Ishikawa (cell line): ENCODE results near the gene SHISA4.

Experiments used
- CEBPB ChIP-seq: IDR thresholded peaks from 2 replicates; pipeline ENCODE4 v1.6.1; 2012
- CREB1 ChIP-seq: IDR thresholded peaks from 2 replicates; pipeline ENCODE4 v1.6.1; 2012; ENCODE audit warnings: low read depth
- EP300 ChIP-seq: IDR thresholded peaks from 2 replicates; pipeline ENCODE4 v1.6.1; 2012; ENCODE audit warnings: borderline replicate concordance
- FOXM1 ChIP-seq: IDR thresholded peaks from 2 replicates; pipeline ENCODE4 v1.6.1; 2012; ENCODE audit warnings: low read depth, borderline replicate concordance
- NFIC ChIP-seq: IDR thresholded peaks from 2 replicates; pipeline ENCODE4 v1.6.1; 2012
- RAD21 ChIP-seq: IDR thresholded peaks from 2 replicates; pipeline ENCODE4 v1.6.1; 2012; ENCODE audit warnings: low read depth
- TAF1 ChIP-seq: IDR thresholded peaks from 2 replicates; pipeline ENCODE4 v1.6.1; 2012; ENCODE audit warnings: low read depth, mild to moderate bottlenecking
- TCF12 ChIP-seq: IDR thresholded peaks from 2 replicates; pipeline ENCODE4 v1.6.1; 2012; ENCODE audit warnings: low read depth
- TEAD4 ChIP-seq: IDR thresholded peaks from 2 replicates; pipeline ENCODE4 v1.6.1; 2012
- YY1 ChIP-seq: IDR thresholded peaks from 2 replicates; pipeline ENCODE4 v1.6.1; 2012; ENCODE audit warnings: low read depth
- TF ChIP-seq, protein P1 (sequence below): IDR thresholded peaks from 2 replicates; pipeline ENCODE4 v1.6.1; 2012
- TF ChIP-seq, protein P2 (sequence below): IDR thresholded peaks from 2 replicates; pipeline ENCODE4 v1.6.1; 2012; ENCODE audit warnings: low read depth, mild to moderate bottlenecking
- TF ChIP-seq, protein P3 (sequence below): IDR thresholded peaks from 2 replicates; pipeline ENCODE4 v1.6.1; 2012

DNA sequence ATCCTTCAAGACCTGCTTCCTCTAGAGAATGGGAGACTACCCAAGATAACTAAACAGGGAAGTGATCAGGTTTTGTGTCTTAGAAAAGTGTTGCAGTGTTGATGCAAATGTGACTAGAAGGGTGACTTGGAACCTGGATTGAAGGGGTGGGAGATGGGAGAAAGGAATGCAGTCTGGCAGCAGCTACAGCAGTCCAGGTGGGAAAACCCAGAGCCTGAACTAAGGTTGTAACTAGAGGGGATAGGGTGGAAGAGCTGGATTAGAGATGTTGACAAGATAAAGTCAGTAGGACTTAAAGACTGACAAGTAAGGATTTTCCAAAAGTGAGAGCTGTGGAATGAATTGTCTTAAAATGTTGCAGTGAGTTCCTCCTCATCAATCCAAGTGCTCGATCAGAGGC lies 7.1 kb upstream of the SHISA4 start:
- TF ChIP-seq, protein P1, sequence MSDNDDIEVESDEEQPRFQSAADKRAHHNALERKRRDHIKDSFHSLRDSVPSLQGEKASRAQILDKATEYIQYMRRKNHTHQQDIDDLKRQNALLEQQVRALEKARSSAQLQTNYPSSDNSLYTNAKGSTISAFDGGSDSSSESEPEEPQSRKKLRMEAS, result no peak
- no peak for TF ChIP-seq TAF1
- TF ChIP-seq, protein P2, sequence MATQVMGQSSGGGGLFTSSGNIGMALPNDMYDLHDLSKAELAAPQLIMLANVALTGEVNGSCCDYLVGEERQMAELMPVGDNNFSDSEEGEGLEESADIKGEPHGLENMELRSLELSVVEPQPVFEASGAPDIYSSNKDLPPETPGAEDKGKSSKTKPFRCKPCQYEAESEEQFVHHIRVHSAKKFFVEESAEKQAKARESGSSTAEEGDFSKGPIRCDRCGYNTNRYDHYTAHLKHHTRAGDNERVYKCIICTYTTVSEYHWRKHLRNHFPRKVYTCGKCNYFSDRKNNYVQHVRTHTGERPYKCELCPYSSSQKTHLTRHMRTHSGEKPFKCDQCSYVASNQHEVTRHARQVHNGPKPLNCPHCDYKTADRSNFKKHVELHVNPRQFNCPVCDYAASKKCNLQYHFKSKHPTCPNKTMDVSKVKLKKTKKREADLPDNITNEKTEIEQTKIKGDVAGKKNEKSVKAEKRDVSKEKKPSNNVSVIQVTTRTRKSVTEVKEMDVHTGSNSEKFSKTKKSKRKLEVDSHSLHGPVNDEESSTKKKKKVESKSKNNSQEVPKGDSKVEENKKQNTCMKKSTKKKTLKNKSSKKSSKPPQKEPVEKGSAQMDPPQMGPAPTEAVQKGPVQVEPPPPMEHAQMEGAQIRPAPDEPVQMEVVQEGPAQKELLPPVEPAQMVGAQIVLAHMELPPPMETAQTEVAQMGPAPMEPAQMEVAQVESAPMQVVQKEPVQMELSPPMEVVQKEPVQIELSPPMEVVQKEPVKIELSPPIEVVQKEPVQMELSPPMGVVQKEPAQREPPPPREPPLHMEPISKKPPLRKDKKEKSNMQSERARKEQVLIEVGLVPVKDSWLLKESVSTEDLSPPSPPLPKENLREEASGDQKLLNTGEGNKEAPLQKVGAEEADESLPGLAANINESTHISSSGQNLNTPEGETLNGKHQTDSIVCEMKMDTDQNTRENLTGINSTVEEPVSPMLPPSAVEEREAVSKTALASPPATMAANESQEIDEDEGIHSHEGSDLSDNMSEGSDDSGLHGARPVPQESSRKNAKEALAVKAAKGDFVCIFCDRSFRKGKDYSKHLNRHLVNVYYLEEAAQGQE, result no peak
- no peak for TF ChIP-seq EP300
- no peak for TF ChIP-seq TEAD4
- TF ChIP-seq RAD21, result no peak
- TF ChIP-seq, protein P3, sequence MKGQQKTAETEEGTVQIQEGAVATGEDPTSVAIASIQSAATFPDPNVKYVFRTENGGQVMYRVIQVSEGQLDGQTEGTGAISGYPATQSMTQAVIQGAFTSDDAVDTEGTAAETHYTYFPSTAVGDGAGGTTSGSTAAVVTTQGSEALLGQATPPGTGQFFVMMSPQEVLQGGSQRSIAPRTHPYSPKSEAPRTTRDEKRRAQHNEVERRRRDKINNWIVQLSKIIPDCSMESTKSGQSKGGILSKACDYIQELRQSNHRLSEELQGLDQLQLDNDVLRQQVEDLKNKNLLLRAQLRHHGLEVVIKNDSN, result no peak
- no peak for TF ChIP-seq NFIC
- TF ChIP-seq CREB1, result no peak
- TF ChIP-seq YY1, result no peak
- TF ChIP-seq FOXM1, result no peak
- TF ChIP-seq CEBPB, result no peak
- no peak for TF ChIP-seq TCF12
